Mucosa of rectum (tissue), 2 donors: ENCODE results near the gene PLXNA4.

Source experiments
- H3K27ac ChIP-seq, 2 donors: one replicate each; pipeline ENCODE4 v1.7.0; 2013; ENCODE audit warnings: inconsistent platforms in 2 of 2, low read depth in 2 of 2, low read length in 2 of 2
- H3K27me3 ChIP-seq, 2 donors: one replicate each; pipeline ENCODE4 v1.7.0; 2013; ENCODE audit warnings: low read length in 2 of 2; ENCODE audit not compliant: control insufficient read depth in 2 of 2, insufficient read depth in 2 of 2
- H3K36me3 ChIP-seq, 2 donors: one replicate each; pipeline ENCODE4 v1.7.0; 2013; ENCODE audit warnings: low read length in 2 of 2; ENCODE audit not compliant: control insufficient read depth in 2 of 2, insufficient read depth in 2 of 2
- H3K4me1 ChIP-seq, 2 donors: one replicate each; pipeline ENCODE4 v1.7.0; 2013; ENCODE audit warnings: low read length in 2 of 2, mild to moderate bottlenecking in 1 of 2; ENCODE audit not compliant: control insufficient read depth in 2 of 2, insufficient read depth in 2 of 2
- H3K4me3 ChIP-seq, 2 donors: one replicate each; pipeline ENCODE4 v1.7.0; 2013; ENCODE audit warnings: low read length in 2 of 2
- H3K9ac ChIP-seq, 2 donors: one replicate each; pipeline ENCODE4 v1.7.0; 2013; ENCODE audit warnings: low read length in 2 of 2, low read depth in 1 of 2, mild to moderate bottlenecking in 1 of 2
- H3K9me3 ChIP-seq, 2 donors: one replicate each; pipeline ENCODE4 v1.7.0; 2013; ENCODE audit warnings: low read length in 2 of 2; ENCODE audit not compliant: control insufficient read depth in 2 of 2
- donor health status: healthy.
- donor health status: Normal muscosa, but diverticular disease.

The PLXNA4 gene

DNA sequence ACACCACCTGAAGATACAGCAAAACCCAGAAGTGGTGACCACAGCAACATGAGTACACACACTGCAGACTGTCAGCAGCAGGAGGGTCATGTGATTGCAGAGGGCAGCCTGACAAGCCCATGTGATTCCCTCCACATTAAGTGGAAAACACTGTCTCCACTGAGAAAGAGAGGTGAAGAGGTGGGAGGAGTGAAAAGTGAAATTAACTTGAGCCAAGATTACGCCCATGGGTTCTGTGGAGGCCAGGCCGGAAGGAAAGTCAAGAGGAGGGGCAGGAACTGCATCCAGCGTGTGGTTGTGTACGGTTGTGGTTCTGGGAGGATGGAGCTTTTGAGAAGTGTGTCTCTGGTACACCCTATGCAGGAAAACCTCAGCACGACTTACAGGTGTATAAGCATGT lies 138.5 kb downstream of the PLXNA4 start:
- Histone ChIP-seq H3K4me3 (no peak overlapping the region), H3K27ac (no peak overlapping the region), H3K9me3 (no peaks in the 10 kb centered on the region), H3K9ac (no peak overlapping the region), H3K27me3 (no peaks in the 10 kb centered on the region), H3K4me1 (no peaks in the 10 kb centered on the region), H3K36me3 (no peaks in the 10 kb centered on the region)

DNA sequence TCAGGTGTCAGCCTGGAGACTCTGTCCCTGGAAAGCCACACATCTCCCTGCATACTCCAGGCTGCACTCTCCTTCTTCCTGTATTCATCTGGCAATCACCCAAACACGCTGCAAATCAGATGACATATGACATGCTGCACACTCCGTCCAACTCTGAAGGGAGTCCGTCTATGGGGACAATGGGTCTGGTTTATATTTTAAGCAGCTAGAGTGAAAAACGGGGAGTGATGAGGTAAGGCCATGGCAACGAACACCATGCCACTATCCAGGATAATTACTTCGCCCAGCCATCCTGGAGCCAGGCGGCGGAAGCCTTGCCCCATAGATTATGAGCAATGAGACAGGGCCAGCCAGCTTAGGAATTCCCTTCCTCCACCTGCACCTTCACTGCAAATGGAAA lies 140.1 kb downstream of the PLXNA4 start:
- H3K4me3 ChIP-seq, result no peak overlapping the region
- no peaks in the 10 kb centered on the region for H3K9me3 ChIP-seq
- H3K36me3 ChIP-seq, result no peaks in the 10 kb centered on the region
- H3K9ac ChIP-seq, result no peak overlapping the region
- H3K27ac ChIP-seq, result no peak overlapping the region
- H3K4me1 ChIP-seq, result peaks cover 0 to 5% of the 10 kb centered on the region in 2 donors
- H3K27me3 ChIP-seq, result no peaks in the 10 kb centered on the region

DNA sequence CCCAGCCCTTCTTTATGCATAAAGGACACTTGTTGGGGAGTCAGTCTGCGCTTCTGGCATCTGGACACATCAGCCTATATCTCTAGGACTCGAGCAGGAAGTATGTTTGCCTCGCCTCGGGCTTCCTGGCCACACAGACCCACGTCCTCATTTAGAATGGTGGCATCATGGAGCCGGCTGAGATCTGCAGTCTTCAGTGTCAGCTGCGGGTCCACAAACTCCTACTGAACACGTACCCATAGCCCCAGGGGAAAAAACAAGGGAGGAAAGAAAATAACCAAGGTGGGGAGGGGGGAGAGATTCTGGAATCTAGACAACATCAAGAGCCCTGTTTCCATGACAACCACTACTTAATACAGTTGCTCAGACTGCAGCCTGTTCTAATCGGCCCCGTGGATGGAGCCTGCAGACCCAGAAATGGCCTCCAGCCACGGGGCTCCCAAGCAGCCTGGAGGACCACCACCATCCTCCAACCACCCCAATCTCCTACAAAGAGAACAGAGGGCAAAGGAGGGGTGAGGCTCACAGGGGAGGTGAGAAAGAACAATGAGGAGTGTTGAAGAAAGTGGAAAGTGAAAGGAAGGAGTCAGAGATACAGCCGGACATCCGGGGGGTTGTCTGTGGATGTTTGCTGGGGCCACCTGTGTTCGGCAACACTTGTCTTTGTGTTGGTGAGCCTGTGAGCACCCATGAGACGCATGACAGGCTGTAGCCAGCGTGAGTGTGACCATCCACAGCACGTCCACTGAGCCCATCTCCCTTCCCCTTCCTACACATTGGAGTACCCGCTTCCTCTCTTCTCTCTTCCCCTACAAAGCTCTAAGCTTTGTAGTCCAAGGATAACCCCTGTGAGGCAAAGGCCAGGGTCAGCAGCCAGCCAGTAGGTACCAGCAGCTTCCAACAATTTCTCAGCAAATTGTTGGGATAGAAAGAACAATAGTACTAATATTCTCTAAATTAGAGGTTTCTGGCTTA lies 141.0 kb downstream of the PLXNA4 start:
- no peaks in the 10 kb centered on the region for H3K27me3 ChIP-seq
- H3K27ac ChIP-seq, result no peak overlapping the region
- no peak overlapping the region for H3K4me3 ChIP-seq
- H3K36me3 ChIP-seq, result no peaks in the 10 kb centered on the region
- H3K9ac ChIP-seq, result no peak overlapping the region
- no peaks in the 10 kb centered on the region for H3K9me3 ChIP-seq
- peaks cover 0 to 13% of the 10 kb centered on the region in 2 donors for H3K4me1 ChIP-seq

DNA sequence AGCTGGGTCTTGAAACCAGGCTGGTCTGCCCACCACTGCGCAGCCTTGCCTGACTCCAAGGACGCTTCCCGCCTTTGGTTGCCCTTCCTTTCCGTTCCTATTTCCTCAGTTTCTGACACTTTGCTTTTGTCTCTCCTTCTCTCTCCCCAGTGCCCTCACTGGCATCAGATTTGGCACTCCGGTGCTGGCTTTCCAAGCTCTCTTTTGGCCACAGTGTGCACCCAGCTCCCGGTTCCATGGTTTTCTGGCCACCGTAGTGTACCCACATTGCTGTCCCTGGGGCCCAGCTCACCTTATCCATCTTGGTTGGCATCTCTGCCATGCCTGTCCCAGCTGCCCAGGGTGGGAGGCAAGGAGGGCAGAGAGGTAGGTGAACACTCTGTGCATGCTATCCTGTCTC lies 142.2 kb downstream of the PLXNA4 start:
- H3K4me3 ChIP-seq, result no peak overlapping the region
- H3K27ac ChIP-seq, result no peak overlapping the region
- peaks cover 0 to 19% of the 10 kb centered on the region in 2 donors for H3K4me1 ChIP-seq
- H3K9ac ChIP-seq, result no peak overlapping the region
- no peaks in the 10 kb centered on the region for H3K9me3 ChIP-seq
- H3K36me3 ChIP-seq, result no peaks in the 10 kb centered on the region
- H3K27me3 ChIP-seq, result no peaks in the 10 kb centered on the region

DNA sequence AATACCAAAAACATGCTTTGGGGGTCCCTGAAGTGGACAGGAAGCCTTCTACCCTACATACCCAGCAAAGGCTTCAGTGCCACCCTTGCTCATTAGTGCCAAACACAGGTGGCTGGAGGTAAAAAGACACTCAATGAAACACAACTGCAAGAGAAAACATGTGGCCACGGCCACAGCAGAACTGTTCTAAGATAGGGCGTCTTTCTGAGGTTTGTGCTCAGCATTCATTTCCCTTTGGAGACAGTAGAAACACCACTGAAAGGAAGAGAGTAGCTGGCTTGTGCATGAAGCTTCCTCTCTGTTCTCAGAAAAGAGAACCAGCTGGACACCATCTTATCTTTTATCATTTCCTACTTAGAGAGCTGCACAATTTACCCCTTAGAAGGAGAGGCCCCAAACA lies 143.0 kb downstream of the PLXNA4 start:
- Histone ChIP-seq H3K4me1 (peaks cover 0 to 19% of the 10 kb centered on the region in 2 donors), H3K27ac (no peak overlapping the region), H3K4me3 (no peak overlapping the region), H3K36me3 (no peaks in the 10 kb centered on the region), H3K9me3 (no peaks in the 10 kb centered on the region), H3K9ac (no peak overlapping the region), H3K27me3 (peaks cover 0 to 1% of the 10 kb centered on the region in 2 donors)

DNA sequence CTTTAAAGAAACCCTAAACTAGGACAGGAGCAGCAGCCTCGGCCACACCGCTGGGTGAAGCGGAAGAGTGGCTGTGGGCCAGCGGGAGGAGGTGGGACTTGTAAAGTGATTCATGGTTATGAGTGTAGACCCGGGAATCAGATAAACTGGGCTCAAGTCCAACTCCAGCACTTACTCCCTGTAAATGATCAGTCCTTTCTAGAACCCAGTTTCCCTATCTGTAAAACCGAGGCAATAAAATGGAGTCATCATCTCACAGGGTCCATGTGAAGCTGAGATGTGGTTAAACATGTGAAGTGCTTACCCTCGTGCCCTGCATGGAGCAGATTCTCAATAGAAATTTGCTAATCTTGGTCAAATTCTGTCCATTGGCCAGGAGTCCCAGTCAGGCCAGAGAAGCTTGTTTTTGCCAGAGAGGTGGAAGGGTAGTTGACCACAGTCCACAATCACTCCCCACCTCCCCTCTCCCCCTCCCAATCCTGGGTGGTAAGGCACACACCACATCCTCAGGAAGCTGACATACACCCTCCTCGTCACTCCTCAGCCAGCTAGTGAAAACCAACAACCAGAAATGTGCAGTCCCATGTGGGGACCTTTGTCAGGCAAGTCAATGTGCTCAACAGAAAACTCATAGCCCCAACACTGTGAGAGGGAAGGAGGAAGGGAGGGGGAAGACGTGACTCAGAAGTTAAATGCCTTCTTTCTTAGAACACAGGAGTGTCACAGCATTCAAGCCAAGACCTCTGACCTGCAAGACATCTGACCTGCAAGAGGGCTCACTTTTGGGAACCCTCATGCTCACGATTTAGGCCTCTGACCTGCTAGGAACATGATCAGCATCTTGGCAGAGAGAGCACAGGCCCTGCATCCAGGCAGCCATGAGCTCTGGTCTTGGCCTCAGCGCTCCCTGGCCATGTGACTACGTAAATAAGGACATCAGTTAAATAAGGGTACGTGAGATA lies 145.1 kb downstream of the PLXNA4 start:
- H3K36me3 ChIP-seq, result no peaks in the 10 kb centered on the region
- no peaks in the 10 kb centered on the region for H3K9me3 ChIP-seq
- no peak overlapping the region for H3K9ac ChIP-seq
- peaks cover 0 to 19% of the 10 kb centered on the region in 2 donors for H3K4me1 ChIP-seq
- no peak overlapping the region for H3K4me3 ChIP-seq
- H3K27ac ChIP-seq, result no peak overlapping the region
- H3K27me3 ChIP-seq, result peaks cover 0 to 1% of the 10 kb centered on the region in 2 donors

DNA sequence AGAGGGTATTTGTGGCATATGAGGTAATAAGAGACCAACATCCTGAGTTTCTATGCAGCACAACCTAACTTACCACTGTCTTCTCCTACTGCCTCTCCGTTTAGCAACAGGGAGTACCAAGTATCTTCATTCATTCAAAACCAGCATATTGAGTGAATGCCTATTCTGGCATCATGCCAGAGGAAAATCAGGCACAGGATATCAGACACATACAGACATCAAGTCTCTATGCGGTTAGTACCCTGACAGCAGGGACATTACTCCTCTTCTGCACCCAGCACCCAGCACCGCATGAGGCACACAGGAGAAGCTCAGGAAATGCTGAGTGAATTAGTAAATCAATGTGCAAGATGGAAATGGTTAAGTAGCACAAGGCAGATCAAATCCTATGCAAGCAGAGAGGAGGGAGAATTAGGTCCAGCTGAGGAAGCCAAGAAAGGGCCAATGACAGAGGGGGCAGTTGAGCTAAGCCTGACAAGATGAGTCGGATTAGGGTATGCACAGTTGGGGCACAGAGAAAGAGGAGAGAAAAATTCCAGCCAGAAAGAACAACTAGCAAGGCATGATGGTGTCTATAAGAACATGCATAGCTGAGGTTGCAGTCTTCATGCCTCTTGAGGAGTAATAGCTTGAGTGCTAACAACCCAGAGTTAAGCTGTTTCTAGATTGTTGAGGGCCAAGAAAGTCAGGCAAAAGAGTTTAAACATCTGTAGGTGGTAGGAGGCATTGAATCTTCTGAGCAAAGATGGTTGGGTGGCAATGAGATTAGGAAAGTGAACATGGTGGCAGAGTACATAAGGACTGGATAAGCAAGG lies 146.0 kb downstream of the PLXNA4 start:
- Histone ChIP-seq H3K9me3 (no peaks in the 10 kb centered on the region), H3K4me1 (peaks cover 0 to 19% of the 10 kb centered on the region in 2 donors), H3K9ac (no peak overlapping the region), H3K36me3 (no peaks in the 10 kb centered on the region), H3K27ac (no peak overlapping the region), H3K4me3 (no peak overlapping the region), H3K27me3 (peaks cover 0 to 1% of the 10 kb centered on the region in 2 donors)

DNA sequence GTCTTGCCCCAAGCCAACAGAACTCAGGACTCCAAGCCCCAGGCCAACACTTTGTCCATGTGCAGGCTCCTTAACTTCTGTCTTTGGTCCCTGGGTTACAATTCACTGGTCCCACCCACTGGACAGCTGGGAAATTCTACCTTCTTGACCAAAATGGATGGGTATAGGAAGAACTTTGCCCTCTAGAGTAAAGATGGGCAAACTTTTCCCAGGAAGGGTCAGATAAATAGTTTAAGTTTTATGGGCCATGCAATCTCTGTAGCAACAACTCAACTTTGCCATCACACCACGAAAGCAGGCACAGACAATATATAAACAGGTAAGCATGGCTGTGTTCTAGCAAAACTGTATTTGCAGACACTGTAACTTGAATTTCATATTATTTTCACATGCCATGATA lies 147.1 kb downstream of the PLXNA4 start:
- no peaks in the 10 kb centered on the region for H3K9me3 ChIP-seq
- no peak overlapping the region for H3K4me3 ChIP-seq
- H3K9ac ChIP-seq, result no peak overlapping the region
- H3K27ac ChIP-seq, result no peak overlapping the region
- H3K4me1 ChIP-seq, result peaks cover 0 to 19% of the 10 kb centered on the region in 2 donors
- H3K36me3 ChIP-seq, result no peaks in the 10 kb centered on the region
- H3K27me3 ChIP-seq, result peaks cover 0 to 1% of the 10 kb centered on the region in 2 donors

DNA sequence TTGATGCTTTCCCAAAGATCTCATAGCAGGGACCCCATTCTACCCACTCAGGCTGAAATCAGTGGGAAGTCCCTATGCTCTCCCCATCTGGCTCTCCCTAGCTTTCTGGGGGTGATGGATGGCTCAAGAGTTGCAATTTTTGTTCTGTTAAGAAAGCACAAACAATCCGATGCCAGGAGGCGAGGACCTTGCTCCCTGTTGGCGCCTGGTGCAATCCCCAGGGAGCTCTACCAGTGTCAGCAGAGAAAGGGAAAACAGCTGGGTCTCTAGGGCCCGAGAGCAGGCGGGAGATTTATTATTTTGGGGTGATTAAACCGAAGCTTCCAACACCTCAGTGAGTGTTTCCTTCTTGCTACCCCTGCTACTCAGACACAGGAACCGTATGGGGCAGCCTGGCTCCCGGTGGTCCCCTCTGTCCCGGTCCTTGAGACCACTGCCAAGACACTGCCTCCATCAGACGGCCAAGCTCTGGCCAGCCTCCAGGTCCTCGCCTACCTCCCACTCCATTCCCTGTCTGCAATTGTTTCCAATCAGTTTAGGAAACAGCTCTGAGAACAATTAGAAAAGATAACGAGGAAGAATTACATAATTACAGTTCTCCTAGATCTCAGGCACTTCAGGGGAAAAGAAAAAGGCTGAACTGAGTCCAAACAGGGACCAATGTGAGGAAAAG lies 147.9 kb downstream of the PLXNA4 start:
- no peak overlapping the region for H3K27ac ChIP-seq
- H3K27me3 ChIP-seq, result peaks cover 0 to 1% of the 10 kb centered on the region in 2 donors
- H3K9ac ChIP-seq, result no peak overlapping the region
- H3K9me3 ChIP-seq, result no peaks in the 10 kb centered on the region
- H3K4me1 ChIP-seq, result peaks cover 0 to 19% of the 10 kb centered on the region in 2 donors
- H3K36me3 ChIP-seq, result no peaks in the 10 kb centered on the region
- no peak overlapping the region for H3K4me3 ChIP-seq
